Activated naive CD4-positive, alpha-beta T cell treated with anti-CD3 and anti-CD28 coated beads, Interleukin-2, amount 50 U/mL, for 24 hours (primary cell): Measurements from ENCODE around the gene PPHLN1.
A peak's percentile ranks its signal among the peaks of the same experiment; 100 is the strongest.
"Not testable (repeated sequence)": the region's sequence is repeated elsewhere in the genome, so short reads cannot be mapped to it uniquely, and the experiment has no call there.

Experiments
- H3K27ac Mint-ChIP-seq: one replicate; pipeline ENCODE4 v1.8.0; 2021; ENCODE audit warnings: mild to moderate bottlenecking, mixed read lengths
- H3K27me3 Mint-ChIP-seq: one replicate; pipeline ENCODE4 v1.8.0; 2021; ENCODE audit warnings: mixed read lengths
- H3K36me3 Mint-ChIP-seq: one replicate; pipeline ENCODE4 v1.8.0; 2021; ENCODE audit warnings: mixed read lengths
- H3K4me1 Mint-ChIP-seq: one replicate; pipeline ENCODE4 v1.8.0; 2021; ENCODE audit warnings: mixed read lengths
- H3K4me3 Mint-ChIP-seq: one replicate; pipeline ENCODE4 v1.8.0; 2021; ENCODE audit warnings: mild to moderate bottlenecking, mixed read lengths
- H3K9me3 Mint-ChIP-seq: one replicate; pipeline ENCODE4 v1.8.0; 2021; ENCODE audit warnings: mixed read lengths

PPHLN1 gene

DNA sequence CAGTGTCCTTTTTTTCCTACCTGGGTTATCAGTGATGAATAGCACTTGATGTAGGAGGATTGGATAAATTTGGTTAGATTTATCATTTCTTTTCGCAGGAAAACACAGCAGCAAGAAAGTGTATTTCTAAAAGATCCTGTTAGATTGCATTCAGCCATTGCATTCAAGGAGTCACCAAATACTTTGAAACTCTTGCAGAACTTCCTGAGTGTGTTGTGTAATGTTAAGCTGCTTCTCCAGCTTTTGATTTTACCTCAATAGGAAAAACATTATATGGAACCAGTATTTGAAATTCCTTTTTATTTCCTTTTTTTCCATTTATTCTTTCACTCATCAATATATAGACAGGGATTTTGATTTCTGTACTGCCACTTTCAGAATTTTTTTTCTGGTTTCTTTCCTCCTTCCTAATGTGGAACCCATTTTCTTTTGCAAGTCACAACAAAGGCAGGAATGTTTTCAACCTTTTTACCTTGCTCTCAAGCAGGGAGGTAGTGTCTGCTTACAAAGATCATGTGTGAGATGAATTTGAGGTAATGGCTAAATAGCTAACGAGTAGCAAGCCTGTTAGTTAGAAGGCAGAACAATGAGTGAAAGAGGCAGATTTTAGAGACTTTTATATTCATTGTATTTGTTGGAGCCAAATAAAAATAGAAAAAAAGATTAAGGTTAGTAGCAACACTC lies 56.2 kb downstream of the PPHLN1 start:
- H3K36me3 Mint-ChIP-seq = peaks cover 17% of the 10 kb centered on the region

DNA sequence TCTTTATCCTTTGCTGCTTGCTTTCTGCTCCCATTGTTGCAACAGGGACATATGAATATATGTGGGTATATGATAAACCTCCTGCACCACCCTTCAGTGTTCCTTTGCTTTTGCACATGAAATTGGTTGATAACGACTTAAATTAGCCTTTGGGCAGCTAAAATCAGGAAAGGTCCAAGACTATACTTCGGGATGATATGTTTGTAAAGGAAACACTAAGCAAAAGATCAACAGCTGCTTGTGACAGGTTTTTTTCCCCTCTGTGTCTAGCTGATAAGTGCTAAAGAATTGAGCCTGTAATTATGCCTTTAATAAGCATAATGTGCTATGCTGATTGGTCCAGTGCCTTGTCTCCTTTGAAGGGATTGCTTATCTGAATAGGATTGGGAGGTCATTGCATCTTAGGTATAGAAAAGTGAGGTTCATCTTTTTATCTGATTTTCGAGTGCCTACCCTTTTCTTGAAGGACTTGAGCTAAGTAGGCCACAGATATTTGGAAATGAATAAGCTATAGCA lies 59.4 kb downstream of the PPHLN1 start:
- Mint-ChIP-seq H3K36me3 (peaks cover 25% of the 10 kb centered on the region), H3K9me3 (no peaks in the 10 kb centered on the region), H3K4me1 (peaks cover 38% of the 10 kb centered on the region), H3K4me3 (no peak overlapping the region), H3K27ac (peak overlapping the region; percentile 14), H3K27me3 (no peaks in the 10 kb centered on the region)

More for the DNA sequence above, 56.2 kb downstream of the PPHLN1 start:
- peak overlapping the region; percentile 55 for H3K27ac Mint-ChIP-seq
- H3K27me3 Mint-ChIP-seq = no peaks in the 10 kb centered on the region
- no peaks in the 10 kb centered on the region for H3K9me3 Mint-ChIP-seq
- no peak overlapping the region for H3K4me3 Mint-ChIP-seq
- H3K4me1 Mint-ChIP-seq = peaks cover 50% of the 10 kb centered on the region

DNA sequence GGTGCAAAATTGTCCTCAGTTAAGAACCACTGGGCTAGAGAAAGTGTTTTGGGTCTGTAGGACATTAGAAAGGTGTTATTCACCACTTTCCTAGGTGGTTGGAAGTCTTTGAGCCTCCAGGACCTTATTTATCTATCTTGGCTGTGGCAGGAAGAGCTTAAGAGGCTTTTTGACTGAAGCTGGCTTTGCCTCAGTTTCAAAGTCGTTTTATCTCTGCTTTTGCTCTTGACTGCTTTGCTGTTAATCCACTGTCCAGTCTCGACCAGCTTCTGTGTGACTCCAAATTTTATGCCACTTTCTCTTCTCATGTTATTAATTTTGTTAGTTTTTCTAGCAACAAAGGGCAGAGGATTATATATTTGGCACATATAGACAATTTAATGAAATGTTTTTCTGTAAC lies 60.3 kb downstream of the PPHLN1 start:
- Mint-ChIP-seq H3K27me3 (no peaks in the 10 kb centered on the region), H3K36me3 (peaks cover 28% of the 10 kb centered on the region), H3K27ac (no peak overlapping the region), H3K4me3 (no peak overlapping the region), H3K9me3 (no peaks in the 10 kb centered on the region), H3K4me1 (peaks cover 29% of the 10 kb centered on the region)

DNA sequence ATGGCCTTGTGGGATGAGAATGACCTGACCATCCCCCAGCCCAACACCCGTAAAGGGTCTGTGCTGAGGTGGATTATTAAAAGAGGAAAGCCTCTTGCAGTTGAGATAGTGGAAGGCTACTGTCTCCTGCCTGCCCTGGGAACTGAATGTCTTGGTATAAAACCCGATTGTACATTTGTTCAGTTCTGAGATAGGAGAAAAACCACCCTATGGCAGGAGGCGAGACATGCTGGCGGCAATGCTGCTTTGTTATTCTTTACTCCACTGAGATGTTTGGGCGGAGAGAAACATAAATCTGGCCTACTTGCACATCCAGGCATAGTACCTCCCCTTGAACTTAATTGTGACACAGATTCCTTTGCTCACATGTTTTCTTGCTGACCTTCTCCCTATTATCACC lies 62.1 kb downstream of the PPHLN1 start:
- not testable (repeated sequence) for H3K27ac Mint-ChIP-seq, H3K9me3 Mint-ChIP-seq, H3K27me3 Mint-ChIP-seq, H3K4me3 Mint-ChIP-seq
- Mint-ChIP-seq H3K4me1 (peaks cover 16% of the 10 kb centered on the region), H3K36me3 (peaks cover 23% of the 10 kb centered on the region)

DNA sequence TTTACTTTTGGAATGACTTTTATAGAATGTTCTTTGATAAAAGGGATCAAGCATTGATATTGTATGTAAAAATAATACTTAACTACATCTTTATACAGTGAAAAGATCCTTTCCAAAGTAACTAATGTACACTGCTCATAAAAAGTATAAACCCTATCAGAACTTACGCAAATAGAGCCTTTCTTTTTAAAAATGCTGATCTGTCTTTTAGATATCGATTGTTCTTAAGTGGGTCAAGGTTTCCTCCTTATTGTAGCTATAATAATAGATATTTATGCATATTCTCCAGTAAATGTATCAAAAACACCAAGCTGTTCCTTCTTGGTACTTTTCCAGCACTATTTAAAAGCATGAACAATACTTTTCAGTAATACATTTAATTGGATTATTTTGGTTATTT lies 68.5 kb downstream of the PPHLN1 start:
- Mint-ChIP-seq H3K36me3 (peaks cover 21% of the 10 kb centered on the region), H3K27ac (no peak overlapping the region), H3K9me3 (no peaks in the 10 kb centered on the region), H3K27me3 (no peaks in the 10 kb centered on the region), H3K4me1 (peaks cover 10% of the 10 kb centered on the region), H3K4me3 (no peak overlapping the region)

DNA sequence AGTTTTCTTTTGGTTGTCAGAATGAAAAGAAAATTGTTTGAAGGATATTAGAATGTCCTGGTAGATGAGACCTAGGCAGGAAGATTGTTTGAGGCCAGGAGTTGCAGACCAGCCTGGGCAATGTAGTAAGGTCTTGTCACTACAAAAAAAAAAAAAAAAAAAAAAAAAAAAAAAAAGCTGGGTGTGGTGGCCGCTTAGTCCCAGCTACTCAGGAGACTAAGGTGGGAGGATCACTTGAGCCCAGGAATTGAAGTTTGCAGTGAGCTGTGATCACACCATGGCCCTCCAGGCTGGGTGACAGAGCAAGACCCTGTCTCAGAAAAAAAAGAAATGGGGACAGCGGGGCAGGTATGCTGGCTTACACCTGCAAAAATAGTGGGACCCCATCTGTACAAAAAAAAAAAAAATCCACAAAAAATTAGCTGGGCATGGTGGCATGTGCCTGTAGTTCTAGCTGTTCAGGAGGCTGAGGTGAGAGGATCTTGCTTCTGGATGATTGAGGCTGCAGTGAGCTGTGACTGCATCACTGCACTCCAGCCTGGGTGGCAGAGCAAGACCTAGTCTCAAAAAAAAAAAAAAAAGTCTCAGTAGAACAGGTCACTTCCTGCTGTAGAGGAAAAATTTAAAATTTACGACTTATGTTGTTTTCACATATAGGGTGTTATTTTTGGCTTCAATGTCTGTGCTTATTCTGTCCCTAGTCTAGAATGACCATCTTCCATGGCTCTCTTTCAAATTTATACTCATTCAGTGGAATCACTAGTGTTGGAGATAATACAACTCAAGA lies 70.7 kb downstream of the PPHLN1 start:
- H3K4me3 Mint-ChIP-seq = no peak overlapping the region
- no peaks in the 10 kb centered on the region for H3K27me3 Mint-ChIP-seq
- peaks cover 10% of the 10 kb centered on the region for H3K4me1 Mint-ChIP-seq
- no peaks in the 10 kb centered on the region for H3K9me3 Mint-ChIP-seq
- H3K36me3 Mint-ChIP-seq = peaks cover 21% of the 10 kb centered on the region
- H3K27ac Mint-ChIP-seq = peak overlapping the region; percentile 80

DNA sequence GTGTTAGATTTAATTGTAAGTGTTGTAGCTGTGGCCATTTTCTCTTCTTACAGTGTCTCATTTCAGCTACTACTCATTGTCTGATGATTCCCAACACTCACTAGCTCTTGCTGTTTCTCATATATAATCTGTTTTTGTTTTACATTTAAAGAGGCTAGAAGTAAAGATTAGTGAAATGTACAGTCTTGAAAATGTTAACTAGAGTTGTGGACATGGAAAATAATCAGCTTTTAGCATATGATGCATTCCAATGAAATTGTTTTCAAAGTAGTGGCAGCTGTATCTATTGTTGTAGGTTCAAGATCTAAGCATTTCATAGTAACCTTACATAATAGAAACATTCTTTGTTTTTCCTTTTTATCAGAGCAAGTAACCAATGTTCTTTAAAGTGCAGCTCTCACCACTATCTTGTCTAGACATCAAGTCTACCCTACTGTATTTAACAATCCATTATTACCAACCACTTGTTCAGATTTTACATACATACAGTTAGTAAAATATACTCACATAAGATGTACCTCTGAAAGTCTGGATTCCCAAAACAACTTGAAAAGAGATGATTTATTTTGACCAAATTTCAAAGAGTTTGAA lies 76.9 kb downstream of the PPHLN1 start:
- Mint-ChIP-seq H3K27me3 (no peaks in the 10 kb centered on the region), H3K4me3 (no peak overlapping the region), H3K36me3 (peaks cover 23% of the 10 kb centered on the region), H3K9me3 (no peaks in the 10 kb centered on the region), H3K27ac (no peak overlapping the region), H3K4me1 (peaks cover 10% of the 10 kb centered on the region)

DNA sequence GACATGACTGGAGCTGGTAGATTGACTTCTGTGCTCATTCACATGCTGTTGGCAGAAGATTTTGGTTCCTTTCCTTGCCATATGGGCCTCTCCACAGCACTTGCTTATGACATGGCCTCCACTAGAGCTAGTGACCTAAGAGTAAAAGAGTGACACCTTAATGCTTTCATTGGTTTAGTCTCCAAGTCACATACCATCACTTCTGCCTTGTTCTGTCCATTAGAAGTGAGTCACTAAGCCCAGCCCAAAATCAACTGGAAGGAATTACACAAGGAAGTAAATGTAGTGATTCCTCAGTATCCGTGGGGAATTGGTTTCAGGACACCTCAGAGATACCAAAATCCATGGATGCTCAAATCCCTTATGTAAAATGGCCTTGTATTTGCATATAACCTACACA lies 81.3 kb downstream of the PPHLN1 start:
- Mint-ChIP-seq H3K27me3 (no peaks in the 10 kb centered on the region), H3K9me3 (no peaks in the 10 kb centered on the region), H3K27ac (peak overlapping the region; percentile 8), H3K4me3 (no peak overlapping the region), H3K36me3 (peaks cover 22% of the 10 kb centered on the region), H3K4me1 (peaks cover 13% of the 10 kb centered on the region)

DNA sequence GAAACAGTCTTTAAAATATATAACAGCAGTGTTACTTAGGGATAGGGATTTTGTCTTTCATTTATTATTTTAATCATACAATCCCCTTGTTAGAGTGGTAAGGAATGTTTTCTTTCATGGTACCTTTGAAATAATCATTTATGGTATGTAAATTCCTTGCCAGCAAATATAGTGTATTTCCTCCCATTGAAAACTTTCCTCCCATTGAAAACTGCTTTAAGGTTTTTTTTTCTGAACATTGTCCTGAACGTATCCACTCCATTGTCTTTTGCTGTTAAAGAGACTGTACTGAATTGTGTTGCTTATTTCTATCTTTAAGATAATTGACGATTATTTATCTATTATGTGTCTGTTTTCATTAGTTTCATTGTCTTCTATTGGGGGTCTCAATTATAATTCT lies 83.5 kb downstream of the PPHLN1 start:
- no peak overlapping the region for H3K4me3 Mint-ChIP-seq
- no peaks in the 10 kb centered on the region for H3K9me3 Mint-ChIP-seq
- peaks cover 28% of the 10 kb centered on the region for H3K36me3 Mint-ChIP-seq
- H3K27ac Mint-ChIP-seq = peak overlapping the region; percentile 17
- H3K4me1 Mint-ChIP-seq = peaks cover 15% of the 10 kb centered on the region
- no peaks in the 10 kb centered on the region for H3K27me3 Mint-ChIP-seq

DNA sequence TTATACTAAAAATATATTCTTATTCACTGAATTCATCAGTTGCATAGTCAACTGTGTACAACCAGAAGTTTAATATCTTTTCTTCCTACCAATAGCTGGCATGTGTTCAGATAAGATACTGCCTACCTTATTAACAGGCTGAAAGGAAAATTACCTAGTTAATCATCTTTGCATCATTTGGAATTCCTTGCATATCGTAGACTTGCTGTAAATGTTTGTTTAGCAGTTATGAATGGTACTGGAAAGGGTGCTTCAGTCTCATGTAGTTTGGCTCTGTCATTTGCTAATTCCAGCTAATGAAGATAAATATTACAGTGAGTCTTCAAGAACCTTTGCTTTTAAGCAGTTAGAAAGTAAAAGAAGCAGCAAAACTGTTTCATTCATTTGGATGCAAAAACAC lies 84.4 kb downstream of the PPHLN1 start:
- H3K4me3 Mint-ChIP-seq = no peak overlapping the region
- H3K36me3 Mint-ChIP-seq = peaks cover 26% of the 10 kb centered on the region
- H3K4me1 Mint-ChIP-seq = peaks cover 19% of the 10 kb centered on the region
- H3K27ac Mint-ChIP-seq = no peak overlapping the region
- no peaks in the 10 kb centered on the region for H3K27me3 Mint-ChIP-seq
- H3K9me3 Mint-ChIP-seq = no peaks in the 10 kb centered on the region

DNA sequence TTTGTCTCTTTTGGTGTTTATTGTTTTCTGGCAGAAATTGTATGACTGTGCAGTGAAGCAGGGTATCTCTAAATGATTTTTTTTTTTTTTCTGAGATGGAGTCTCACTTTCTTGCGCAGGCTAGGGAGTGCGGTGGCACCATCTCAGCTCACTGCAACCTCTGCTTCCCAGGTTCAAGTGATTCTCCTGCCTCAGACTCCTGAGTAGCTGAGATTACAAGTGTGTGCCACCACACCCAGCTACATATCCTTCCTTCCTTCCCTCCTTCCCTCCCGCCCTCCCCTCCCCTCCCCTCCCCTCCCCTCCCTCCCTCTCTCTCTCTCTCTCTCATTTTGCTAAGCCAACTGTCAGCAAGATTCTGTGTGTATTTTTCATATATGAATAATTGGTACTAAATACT lies 94.4 kb downstream of the PPHLN1 start:
- H3K9me3 Mint-ChIP-seq = no peaks in the 10 kb centered on the region
- no peak overlapping the region for H3K4me3 Mint-ChIP-seq
- H3K27me3 Mint-ChIP-seq = no peaks in the 10 kb centered on the region
- peaks cover 35% of the 10 kb centered on the region for H3K4me1 Mint-ChIP-seq
- no peak overlapping the region for H3K27ac Mint-ChIP-seq
- peaks cover 15% of the 10 kb centered on the region for H3K36me3 Mint-ChIP-seq

DNA sequence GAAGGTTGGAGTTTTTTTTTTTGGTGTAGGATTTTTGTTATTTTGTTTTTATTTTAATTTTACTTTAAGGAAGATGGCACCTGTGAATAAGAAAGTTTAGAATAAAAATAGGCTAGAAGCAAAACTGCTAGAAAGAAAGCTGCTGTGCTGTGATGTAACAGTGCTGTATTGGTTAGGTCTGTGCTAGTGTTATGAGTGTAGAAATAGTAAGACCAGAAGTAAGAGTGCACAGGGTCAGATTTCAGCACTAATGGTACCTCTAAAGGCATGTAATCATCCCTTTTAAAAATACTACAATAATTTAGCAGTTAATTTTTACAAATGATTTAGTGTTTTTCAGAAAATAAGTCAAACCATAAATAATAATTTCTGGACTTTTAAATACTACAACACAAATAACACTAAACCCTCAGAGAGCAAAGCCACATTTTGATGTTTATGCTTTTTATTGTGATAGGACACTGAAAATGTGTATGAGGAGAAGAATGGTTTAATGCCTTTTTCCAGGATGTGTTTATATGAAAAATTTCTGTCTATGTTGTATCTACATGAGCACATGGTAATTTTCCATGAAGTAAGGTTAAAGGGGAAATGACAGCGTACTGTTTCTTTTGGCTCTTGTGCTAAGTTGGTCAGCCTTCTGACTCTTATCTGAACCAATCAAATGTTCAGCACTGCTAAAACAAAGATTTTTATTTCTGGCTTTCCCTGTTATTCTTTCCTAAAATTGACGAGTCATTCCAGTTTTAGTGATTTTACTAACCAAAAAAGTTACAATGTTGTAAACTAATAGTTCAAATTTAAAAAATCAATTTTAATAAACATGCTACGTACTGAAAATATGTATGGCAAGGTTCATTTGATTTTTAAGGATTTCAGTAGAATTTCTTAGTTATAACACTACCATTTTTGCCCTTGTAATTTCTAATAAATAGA lies 96.1 kb downstream of the PPHLN1 start:
- H3K9me3 Mint-ChIP-seq = no peaks in the 10 kb centered on the region
- no peak overlapping the region for H3K4me3 Mint-ChIP-seq
- no peak overlapping the region for H3K27ac Mint-ChIP-seq
- H3K36me3 Mint-ChIP-seq = peaks cover 14% of the 10 kb centered on the region
- peaks cover 21% of the 10 kb centered on the region for H3K4me1 Mint-ChIP-seq
- no peaks in the 10 kb centered on the region for H3K27me3 Mint-ChIP-seq

DNA sequence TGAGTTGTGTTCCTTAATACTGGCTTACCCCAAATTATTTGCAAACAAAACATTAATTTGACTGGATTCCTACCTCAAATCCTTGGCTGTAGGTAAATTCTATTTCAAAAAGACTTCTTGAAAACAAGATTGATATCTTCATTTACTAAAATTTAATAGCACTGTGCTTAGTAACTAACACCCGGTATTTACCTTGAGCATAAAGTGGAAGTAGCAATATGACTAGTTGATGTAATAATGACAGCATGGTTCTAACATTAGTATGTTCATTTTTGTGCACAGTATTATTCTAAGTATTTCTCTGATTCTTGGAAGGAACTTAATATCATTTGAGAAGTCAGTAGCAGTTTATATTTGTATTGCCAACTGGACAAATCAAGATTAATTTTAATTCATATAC lies 96.8 kb downstream of the PPHLN1 start:
- H3K4me3 Mint-ChIP-seq = no peak overlapping the region
- H3K27me3 Mint-ChIP-seq = no peaks in the 10 kb centered on the region
- H3K4me1 Mint-ChIP-seq = peaks cover 19% of the 10 kb centered on the region
- H3K36me3 Mint-ChIP-seq = peaks cover 20% of the 10 kb centered on the region
- H3K27ac Mint-ChIP-seq = no peak overlapping the region
- no peaks in the 10 kb centered on the region for H3K9me3 Mint-ChIP-seq

DNA sequence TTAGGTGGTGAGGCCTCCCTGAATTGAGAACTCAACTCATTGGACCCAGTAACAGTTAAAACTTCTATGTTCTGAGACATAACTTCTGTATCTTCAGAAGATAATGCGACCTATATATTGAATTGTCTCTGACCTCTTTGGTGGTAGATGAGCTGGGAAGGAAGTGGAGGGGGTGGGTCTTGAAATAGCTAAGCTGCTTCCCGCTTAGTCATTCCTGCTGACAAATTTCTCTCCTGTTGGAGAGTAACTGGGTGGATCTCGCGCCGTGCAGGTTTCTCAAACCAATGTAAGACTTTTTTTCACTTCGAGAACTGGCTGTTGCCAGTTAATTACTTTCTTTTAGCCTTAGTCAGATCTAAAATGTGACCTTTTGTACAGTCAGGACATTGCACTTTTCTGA lies 100.8 kb downstream of the PPHLN1 start:
- Mint-ChIP-seq H3K9me3 (no peaks in the 10 kb centered on the region), H3K27me3 (no peaks in the 10 kb centered on the region), H3K27ac (no peak overlapping the region), H3K36me3 (peaks cover 34% of the 10 kb centered on the region), H3K4me1 (peaks cover 4% of the 10 kb centered on the region), H3K4me3 (no peak overlapping the region)

DNA sequence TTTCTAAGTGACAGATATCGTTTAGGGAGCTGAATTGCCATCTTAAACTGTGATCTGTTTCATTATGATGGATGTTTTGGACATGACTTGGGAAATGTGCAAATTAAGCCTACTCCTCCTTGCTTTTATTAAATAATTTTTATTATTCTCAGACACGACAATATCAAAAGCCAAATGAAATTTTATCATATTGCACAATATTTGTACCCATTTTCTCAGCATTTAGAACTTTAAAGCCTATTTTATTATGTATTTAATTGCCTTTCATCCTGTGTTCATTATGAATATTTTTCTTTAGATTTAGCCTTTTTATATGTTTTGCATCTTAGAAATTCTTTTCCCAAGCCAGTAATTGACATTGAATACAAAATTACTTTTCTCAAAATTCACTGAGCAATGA lies 102.9 kb downstream of the PPHLN1 start:
- Mint-ChIP-seq H3K27me3 (no peaks in the 10 kb centered on the region), H3K9me3 (no peaks in the 10 kb centered on the region), H3K4me1 (peaks cover 4% of the 10 kb centered on the region), H3K4me3 (no peak overlapping the region), H3K36me3 (peaks cover 48% of the 10 kb centered on the region), H3K27ac (no peak overlapping the region)
